22Rv1 (cell line): ENCODE measurements around the gene MYOZ2.

Source experiments
- H3K27ac ChIP-seq: fragments of 450-650 bp; 2 replicates; pipeline ENCODE4 v1.5.1; 2017
- CTCF ChIP-seq: fragments of 450-650 bp; IDR thresholded peaks from 2 replicates; pipeline ENCODE4 v1.5.1; 2017; ENCODE audit warnings: mild to moderate bottlenecking
- ZFX ChIP-seq: fragments of 450-650 bp; IDR thresholded peaks from 2 replicates; pipeline ENCODE4 v1.6.1; 2017; ENCODE audit warnings: antibody characterized with exemption, borderline replicate concordance

Gene MYOZ2

GRCh38 chr4:119204916-119205315 lies 69.3 kb downstream of the MYOZ2 start:
- H3K27ac ChIP-seq = no peak overlapping the region
- TF ChIP-seq ZFX (no peak), CTCF (no peak)

GRCh38 chr4:119205690-119206089 lies 70.1 kb downstream of the MYOZ2 start:
- no peak for TF ChIP-seq ZFX
- TF ChIP-seq CTCF = no peak
- no peak overlapping the region for H3K27ac ChIP-seq

GRCh38 chr4:119206178-119206577 lies 70.5 kb downstream of the MYOZ2 start:
- TF ChIP-seq ZFX (no peak), CTCF (no peak)
- no peak overlapping the region for H3K27ac ChIP-seq

GRCh38 chr4:119207051-119207450 lies 71.4 kb downstream of the MYOZ2 start:
- TF ChIP-seq ZFX = no peak
- TF ChIP-seq CTCF = no peak
- H3K27ac ChIP-seq = no peak overlapping the region

GRCh38 chr4:119209077-119209476 lies 73.4 kb downstream of the MYOZ2 start:
- H3K27ac ChIP-seq = no peak overlapping the region
- TF ChIP-seq CTCF (no peak), ZFX (no peak)

- TF ChIP-seq CTCF (no peak), ZFX (no peak)
- H3K27ac ChIP-seq = no peak overlapping the region
Observed at GRCh38 chr4:119209586-119209985, 74.0 kb downstream of the MYOZ2 start.

GRCh38 chr4:119210775-119211174 lies 75.1 kb downstream of the MYOZ2 start:
- H3K27ac ChIP-seq = peak overlapping the region; percentile 97; the same call in 1 of the 2 replicates
- TF ChIP-seq CTCF = no peak
- no peak for TF ChIP-seq ZFX

- TF ChIP-seq CTCF (no peak), ZFX (no peak)
- H3K27ac ChIP-seq = peak overlapping the region; percentile 97
Observed at GRCh38 chr4:119211867-119212233, 76.2 kb downstream of the MYOZ2 start.
